Stimulated activated CD4-positive, alpha-beta T cell treated with anti-CD3 and anti-CD28 coated beads, Interleukin-12 subunit alpha, Interleukin-12 subunit beta, amount 100 ng/mL, for 48 hours (primary cell): ENCODE measurements around the gene COL12A1.

ENCODE experiments used
- DNase-seq, 3 donors: peaks; one replicate each; pipeline ENCODE4 v3.0.0-alpha.2; 2020; ENCODE audit warnings: low read depth in 2 of 3, low spot score in 1 of 3

COL12A1 gene

GRCh38 chr6:75145211-75145610, 60.6 kb downstream of the COL12A1 start:
- no peak for DNase-seq

GRCh38 chr6:75144386-75144785, 61.5 kb downstream of the COL12A1 start:
- no peak for DNase-seq

GRCh38 chr6:75143191-75143590, 62.7 kb downstream of the COL12A1 start:
- DNase-seq: no peak

GRCh38 chr6:75142721-75143120, 63.1 kb downstream of the COL12A1 start:
- DNase-seq: no peak

- DNase-seq: no peak
Measured at GRCh38 chr6:75135876-75136275, 70.0 kb downstream of the COL12A1 start.

GRCh38 chr6:75135450-75135849, 70.4 kb downstream of the COL12A1 start:
- DNase-seq: no peak

GRCh38 chr6:75130784-75131183, 75.1 kb downstream of the COL12A1 start:
- DNase-seq: no peak

GRCh38 chr6:75128878-75129570, 76.8 kb downstream of the COL12A1 start:
- DNase-seq: no peak

GRCh38 chr6:75126518-75126917, 79.3 kb downstream of the COL12A1 start:
- DNase-seq: no peak

- DNase-seq: no peak
Measured at GRCh38 chr6:75124983-75125382, 80.9 kb downstream of the COL12A1 start.

GRCh38 chr6:75124085-75124484, 81.8 kb downstream of the COL12A1 start:
- no peak for DNase-seq

- DNase-seq: no peak
Measured at GRCh38 chr6:75118925-75119515, 86.8 kb downstream of the COL12A1 start.

GRCh38 chr6:75117701-75118100, 88.2 kb downstream of the COL12A1 start:
- no peak for DNase-seq

- DNase-seq: no peak
Measured at GRCh38 chr6:75116946-75117345, 88.9 kb downstream of the COL12A1 start.

- DNase-seq: no peak
Measured at GRCh38 chr6:75115481-75115880, 90.4 kb downstream of the COL12A1 start.

GRCh38 chr6:75114806-75115205, 91.0 kb downstream of the COL12A1 start:
- no peak for DNase-seq

- no peak for DNase-seq
Measured at GRCh38 chr6:75114195-75114594, 91.7 kb downstream of the COL12A1 start.

GRCh38 chr6:75113446-75113845, 92.4 kb downstream of the COL12A1 start:
- DNase-seq: no peak

GRCh38 chr6:75109765-75110164, 96.1 kb downstream of the COL12A1 start:
- DNase-seq: no peak

GRCh38 chr6:75109022-75109421, 96.8 kb downstream of the COL12A1 start:
- no peak for DNase-seq

GRCh38 chr6:75108333-75108974, 97.4 kb downstream of the COL12A1 start:
- DNase-seq: no peak

GRCh38 chr6:75107913-75108312, 97.9 kb downstream of the COL12A1 start:
- DNase-seq: no peak

- no peak for DNase-seq
Measured at GRCh38 chr6:75106426-75106825, 99.4 kb downstream of the COL12A1 start.
